ENCODE measurements around the gene BSPH1.

GRCh38 chr19:47991191-47991808 lies 670 bp downstream of the BSPH1 start:
- TF ChIP-seq MYPOP (CRISPR knock-in tag; IDR thresholded peaks at IDR 0.05) (no peak), ZSCAN29 (CRISPR knock-in tag; conservative IDR thresholded peaks at IDR 0.05) (no peak), NFATC3 (CRISPR knock-in tag; IDR thresholded peaks at IDR 0.05) (no peak), ZNF138 (CRISPR knock-in tag; IDR thresholded peaks at IDR 0.05; ENCODE audit: low read depth) (no peak), ZNF432 (CRISPR knock-in tag; IDR thresholded peaks at IDR 0.05; ENCODE audit: borderline replicate concordance) (no peak), ZNF777 (CRISPR knock-in tag; IDR thresholded peaks at IDR 0.05) (no peak), ATF5 (CRISPR knock-in tag; IDR thresholded peaks at IDR 0.05; ENCODE audit: low read depth) (no peak), GABPA (IDR thresholded peaks at IDR 0.05; ENCODE audit: low read depth, low read length) (no peak), GABPA (CRISPR knock-in tag; IDR thresholded peaks at IDR 0.05; ENCODE audit: low read depth) (no peak), KAT7 (CRISPR knock-in tag; IDR thresholded peaks at IDR 0.05; ENCODE audit: borderline replicate concordance) (no peak), FOXM1 (CRISPR knock-in tag; IDR thresholded peaks at IDR 0.05) (no peak), EEA1 (CRISPR knock-in tag; IDR thresholded peaks at IDR 0.05; ENCODE audit: borderline replicate concordance) (no peak), EZH2 (conservative IDR thresholded peaks at IDR 0.05; ENCODE audit: low read depth, low read length) (no peak)
